LNCAP (cell line): Measurements from ENCODE around the gene ILF2.

Experiments
- TF ChIP-seq, protein P1 (sequence below): fragments of 450-650 bp; IDR thresholded peaks from 2 replicates; pipeline ENCODE4 v1.5.1; 2017; ENCODE audit warnings: mild to moderate bottlenecking

Gene ILF2

GRCh38 chr1:153649863-153650235 lies 20.9 kb downstream of the ILF2 start:
- TF ChIP-seq, protein P1, sequence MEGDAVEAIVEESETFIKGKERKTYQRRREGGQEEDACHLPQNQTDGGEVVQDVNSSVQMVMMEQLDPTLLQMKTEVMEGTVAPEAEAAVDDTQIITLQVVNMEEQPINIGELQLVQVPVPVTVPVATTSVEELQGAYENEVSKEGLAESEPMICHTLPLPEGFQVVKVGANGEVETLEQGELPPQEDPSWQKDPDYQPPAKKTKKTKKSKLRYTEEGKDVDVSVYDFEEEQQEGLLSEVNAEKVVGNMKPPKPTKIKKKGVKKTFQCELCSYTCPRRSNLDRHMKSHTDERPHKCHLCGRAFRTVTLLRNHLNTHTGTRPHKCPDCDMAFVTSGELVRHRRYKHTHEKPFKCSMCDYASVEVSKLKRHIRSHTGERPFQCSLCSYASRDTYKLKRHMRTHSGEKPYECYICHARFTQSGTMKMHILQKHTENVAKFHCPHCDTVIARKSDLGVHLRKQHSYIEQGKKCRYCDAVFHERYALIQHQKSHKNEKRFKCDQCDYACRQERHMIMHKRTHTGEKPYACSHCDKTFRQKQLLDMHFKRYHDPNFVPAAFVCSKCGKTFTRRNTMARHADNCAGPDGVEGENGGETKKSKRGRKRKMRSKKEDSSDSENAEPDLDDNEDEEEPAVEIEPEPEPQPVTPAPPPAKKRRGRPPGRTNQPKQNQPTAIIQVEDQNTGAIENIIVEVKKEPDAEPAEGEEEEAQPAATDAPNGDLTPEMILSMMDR = no peak

DNA sequence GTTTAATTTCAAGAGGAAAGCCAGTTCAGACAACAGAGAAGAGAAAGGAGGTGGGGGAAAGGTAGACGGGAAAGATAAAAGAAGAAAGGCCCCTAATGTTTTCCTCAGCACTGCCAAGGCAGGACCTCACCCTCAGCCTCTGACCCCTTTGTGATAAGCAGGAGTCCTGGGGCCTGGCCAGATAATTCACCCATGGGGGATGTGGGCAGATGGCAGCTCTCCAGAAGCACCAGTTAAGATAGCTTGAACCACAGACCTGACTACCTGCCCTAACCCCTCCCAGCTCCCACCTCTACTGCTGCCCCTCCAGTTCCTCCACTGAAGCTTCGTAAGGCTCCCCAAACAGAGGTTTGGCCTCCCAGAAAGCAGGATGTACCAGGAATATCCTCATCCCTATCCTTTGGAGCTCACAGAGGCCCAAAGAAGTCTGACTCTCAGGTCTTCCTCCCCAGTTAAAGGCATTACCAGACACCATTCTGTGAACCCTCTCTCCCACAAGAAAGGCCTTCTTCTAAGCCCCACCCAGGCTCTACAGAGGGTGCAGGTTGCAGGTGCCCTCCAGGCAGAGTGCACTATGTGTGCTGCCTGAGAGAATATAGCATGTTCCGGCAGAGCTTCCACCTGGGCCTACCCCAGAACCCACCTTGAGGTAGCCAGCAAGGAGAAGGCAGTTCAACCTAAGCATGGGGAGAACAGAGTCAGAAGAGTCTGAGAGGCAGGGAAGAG lies 21.5 kb downstream of the ILF2 start:
- TF ChIP-seq, protein P1 = no peak

GRCh38 chr1:153648000-153648643 lies 22.7 kb downstream of the ILF2 start:
- TF ChIP-seq, protein P1 = no peak

GRCh38 chr1:153647346-153647714 lies 23.5 kb downstream of the ILF2 start:
- TF ChIP-seq, protein P1 = no peak

DNA sequence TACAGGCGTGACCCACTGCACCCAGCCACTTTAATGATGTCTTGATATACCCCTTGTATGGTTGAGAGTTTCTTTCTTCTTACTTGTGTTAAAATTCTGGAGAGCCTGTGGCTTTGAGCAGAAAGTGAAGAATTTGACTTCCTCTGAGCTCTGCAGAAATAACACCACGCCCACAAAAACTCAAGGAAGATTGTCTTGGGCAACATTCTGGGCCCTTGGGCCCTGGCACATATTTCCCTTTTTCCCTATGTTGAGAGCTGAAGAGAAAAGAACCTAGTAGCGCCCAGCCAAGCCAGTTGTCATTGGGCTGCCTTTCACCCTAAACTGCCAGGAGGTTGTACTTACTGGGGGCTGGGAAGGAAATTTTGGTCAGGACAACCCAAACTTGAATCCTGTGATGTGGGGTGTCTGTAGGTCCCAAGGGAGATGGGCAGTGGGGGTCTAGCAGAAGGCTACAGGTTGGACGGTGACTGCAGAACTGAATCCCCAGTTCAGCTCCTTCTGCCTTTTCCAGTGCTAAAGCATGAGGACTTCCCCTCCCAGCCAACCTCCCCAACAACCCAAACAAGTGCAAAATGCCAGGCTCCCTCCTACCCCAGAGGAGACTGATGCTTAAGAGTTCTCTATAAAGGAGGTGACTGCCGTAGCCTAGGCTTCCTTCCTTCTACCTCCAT lies 24.0 kb downstream of the ILF2 start:
- TF ChIP-seq, protein P1 = no peak

DNA sequence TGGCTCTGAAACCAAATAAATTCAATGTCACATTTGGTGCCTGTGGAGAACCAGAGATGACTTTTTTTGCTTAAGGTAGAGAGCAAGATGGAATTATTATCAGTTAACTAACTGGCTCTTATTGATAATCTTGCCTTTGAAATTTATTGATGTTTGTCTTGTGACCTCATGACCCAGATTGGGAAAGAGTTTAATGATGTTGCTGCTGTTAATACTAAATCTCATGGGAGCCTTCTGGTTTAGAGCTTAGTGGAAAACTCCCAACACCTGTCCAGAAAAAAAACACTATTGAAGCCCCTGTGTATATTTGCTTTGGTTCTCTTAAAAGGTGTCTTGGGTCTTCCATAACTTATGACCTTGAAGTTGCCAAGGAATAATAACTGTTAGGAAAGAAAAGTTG lies 27.0 kb downstream of the ILF2 start:
- TF ChIP-seq, protein P1 = no peak

DNA sequence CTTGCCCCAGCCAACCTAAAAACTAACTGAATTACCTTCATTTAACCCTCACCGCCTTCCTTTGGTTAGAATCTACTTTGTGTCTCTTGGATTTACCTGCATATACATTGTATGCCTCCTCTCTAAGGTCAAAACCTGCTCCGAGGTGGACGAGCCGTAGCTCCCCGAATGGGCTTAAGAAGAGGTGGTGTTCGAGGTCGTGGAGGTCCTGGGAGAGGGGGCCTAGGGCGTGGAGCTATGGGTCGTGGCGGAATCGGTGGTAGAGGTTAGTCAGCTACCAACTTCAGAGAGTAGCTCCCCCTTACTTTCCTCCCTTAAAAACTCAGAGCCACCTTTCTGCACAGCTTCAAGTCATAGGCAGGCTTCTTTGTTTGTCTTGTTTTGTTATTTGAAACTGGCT lies 27.7 kb downstream of the ILF2 start:
- TF ChIP-seq, protein P1 = no peak
